ENCODE measurements around the gene ATP2C2.
"Not testable (repeated sequence)": the region's sequence is repeated elsewhere in the genome, so short reads cannot be mapped to it uniquely, and the experiment has no call there.

Gene ATP2C2

DNA sequence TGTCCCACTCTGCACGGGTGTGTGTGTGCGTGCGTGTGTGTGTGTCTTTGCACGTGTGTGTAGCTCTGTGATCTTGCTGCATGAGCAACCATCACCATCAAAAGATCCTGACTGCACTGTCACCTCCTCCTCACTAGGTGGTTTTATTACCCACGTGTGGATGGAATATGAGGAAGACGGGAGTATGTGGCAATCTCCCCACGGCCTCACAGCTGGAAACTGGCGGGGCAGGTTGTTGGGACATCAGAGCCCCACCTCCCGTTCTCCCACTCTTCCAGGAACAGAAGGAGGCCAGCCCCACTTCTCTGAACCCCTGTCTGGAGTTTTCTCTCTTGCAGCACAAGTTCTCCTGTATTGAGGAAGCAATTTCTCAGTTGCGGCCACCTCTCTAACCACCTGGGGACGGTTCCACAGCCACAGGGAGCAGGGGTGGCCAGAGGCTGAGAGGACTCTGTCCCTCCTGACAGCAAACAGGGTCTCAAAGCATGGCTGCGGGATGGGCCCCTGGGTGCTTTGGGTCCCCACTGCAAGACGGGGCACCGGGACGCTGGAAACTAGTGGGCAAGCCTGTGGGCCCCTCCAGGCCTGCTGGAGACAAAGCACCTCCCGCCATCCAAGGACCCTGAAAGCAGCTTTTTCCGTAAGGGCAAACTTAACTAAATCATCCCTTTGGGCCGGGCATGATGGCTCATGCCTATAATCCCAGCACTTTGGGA is 27.9 kb upstream of the ATP2C2 start:
- no peak overlapping the region for H3K27ac ChIP-seq (ENCODE audit: low read length)
- no peaks in the 10 kb centered on the region for H3K9me3 ChIP-seq (ENCODE audit: control insufficient read depth in 2 of 2, low read length in 2 of 2)
- H3K4me1 ChIP-seq (ENCODE audit: control insufficient read depth, insufficient read depth, low read length), result no peaks in the 10 kb centered on the region
- no peaks in the 10 kb centered on the region for H3K27me3 ChIP-seq (ENCODE audit: control insufficient read depth in 1 of 2, insufficient read depth in 2 of 2, low read length in 2 of 2)
- H3K9ac ChIP-seq (ENCODE audit: low read length in 2 of 2), result no peak overlapping the region
- no peak overlapping the region for H3K4me3 ChIP-seq (ENCODE audit: low read length in 2 of 2)
- H3K36me3 ChIP-seq (ENCODE audit: control insufficient read depth in 2 of 2, insufficient read depth in 2 of 2, low read length in 2 of 2), result no peaks in the 10 kb centered on the region

GRCh38 chr16:84341528-84342295 is 26.6 kb upstream of the ATP2C2 start:
- no peak overlapping the region for H3K27ac ChIP-seq (ENCODE audit: low read length)
- H3K9ac ChIP-seq (ENCODE audit: low read length in 2 of 2), result no peak overlapping the region
- H3K4me1 ChIP-seq (ENCODE audit: control insufficient read depth, insufficient read depth, low read length), result no peaks in the 10 kb centered on the region
- no peak overlapping the region for H3K4me3 ChIP-seq (ENCODE audit: low read length in 2 of 2)
- H3K36me3 ChIP-seq (ENCODE audit: control insufficient read depth in 2 of 2, insufficient read depth in 2 of 2, low read length in 2 of 2), result no peaks in the 10 kb centered on the region
- H3K27me3 ChIP-seq (ENCODE audit: control insufficient read depth in 1 of 2, insufficient read depth in 2 of 2, low read length in 2 of 2), result peaks cover 0 to 1% of the 10 kb centered on the region in 2 donors
- H3K9me3 ChIP-seq (ENCODE audit: control insufficient read depth in 2 of 2, low read length in 2 of 2), result no peaks in the 10 kb centered on the region

GRCh38 chr16:84343800-84344199 is 24.5 kb upstream of the ATP2C2 start:
- H3K27ac ChIP-seq (ENCODE audit: low read length); H3K9me3 ChIP-seq (ENCODE audit: control insufficient read depth in 2 of 2, low read length in 2 of 2); H3K36me3 ChIP-seq (ENCODE audit: control insufficient read depth in 2 of 2, insufficient read depth in 2 of 2, low read length in 2 of 2); H3K4me3 ChIP-seq (ENCODE audit: low read length in 2 of 2); H3K27me3 ChIP-seq (ENCODE audit: control insufficient read depth in 1 of 2, insufficient read depth in 2 of 2, low read length in 2 of 2); H3K9ac ChIP-seq (ENCODE audit: low read length in 2 of 2); H3K4me1 ChIP-seq (ENCODE audit: control insufficient read depth, insufficient read depth, low read length): not testable (repeated sequence)

DNA sequence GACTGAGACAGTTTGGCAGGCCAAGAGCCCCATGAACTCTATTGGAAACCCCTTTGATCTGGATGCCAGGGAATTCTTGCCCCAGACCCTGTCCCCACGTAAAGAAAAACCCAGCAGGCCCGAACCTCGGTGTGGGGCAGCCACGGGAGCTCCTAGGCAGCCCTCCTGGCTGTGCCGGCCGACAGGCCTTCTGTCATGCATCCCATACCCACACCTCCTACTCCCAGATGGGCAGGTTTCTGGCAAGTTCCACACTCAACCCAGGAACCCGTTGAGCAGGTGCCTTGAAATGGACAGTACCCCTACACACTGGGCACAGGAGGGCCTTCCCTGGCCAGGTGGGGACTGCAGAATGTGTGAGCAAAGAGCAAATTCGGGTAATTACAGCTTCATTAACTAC is 23.6 kb upstream of the ATP2C2 start:
- H3K4me1 ChIP-seq (ENCODE audit: control insufficient read depth, insufficient read depth, low read length), result no peaks in the 10 kb centered on the region
- H3K27ac ChIP-seq (ENCODE audit: low read length), result no peak overlapping the region
- no peak overlapping the region for H3K4me3 ChIP-seq (ENCODE audit: low read length in 2 of 2)
- H3K9ac ChIP-seq (ENCODE audit: low read length in 2 of 2), result no peak overlapping the region
- no peaks in the 10 kb centered on the region for H3K9me3 ChIP-seq (ENCODE audit: control insufficient read depth in 2 of 2, low read length in 2 of 2)
- H3K27me3 ChIP-seq (ENCODE audit: control insufficient read depth in 1 of 2, insufficient read depth in 2 of 2, low read length in 2 of 2), result peaks cover 3 to 5% of the 10 kb centered on the region in 2 donors
- H3K36me3 ChIP-seq (ENCODE audit: control insufficient read depth in 2 of 2, insufficient read depth in 2 of 2, low read length in 2 of 2), result no peaks in the 10 kb centered on the region

- Histone ChIP-seq H3K27me3 (ENCODE audit: control insufficient read depth in 1 of 2, insufficient read depth in 2 of 2, low read length in 2 of 2) (peaks cover 3 to 5% of the 10 kb centered on the region in 2 donors), H3K9ac (ENCODE audit: low read length in 2 of 2) (no peak overlapping the region), H3K4me3 (ENCODE audit: low read length in 2 of 2) (no peak overlapping the region), H3K36me3 (ENCODE audit: control insufficient read depth in 2 of 2, insufficient read depth in 2 of 2, low read length in 2 of 2) (no peaks in the 10 kb centered on the region), H3K9me3 (ENCODE audit: control insufficient read depth in 2 of 2, low read length in 2 of 2) (no peaks in the 10 kb centered on the region), H3K4me1 (ENCODE audit: control insufficient read depth, insufficient read depth, low read length) (no peaks in the 10 kb centered on the region), H3K27ac (ENCODE audit: low read length) (no peak overlapping the region)
These were observed 21.2 kb upstream of the ATP2C2 start for GRCh38 chr16:84347161-84347560.

GRCh38 chr16:84348386-84348888 is 19.9 kb upstream of the ATP2C2 start:
- Histone ChIP-seq H3K36me3 (ENCODE audit: control insufficient read depth in 2 of 2, insufficient read depth in 2 of 2, low read length in 2 of 2) (no peaks in the 10 kb centered on the region), H3K9ac (ENCODE audit: low read length in 2 of 2) (no peak overlapping the region), H3K27me3 (ENCODE audit: control insufficient read depth in 1 of 2, insufficient read depth in 2 of 2, low read length in 2 of 2) (peaks cover 3 to 5% of the 10 kb centered on the region in 2 donors), H3K4me3 (ENCODE audit: low read length in 2 of 2) (no peak overlapping the region), H3K27ac (ENCODE audit: low read length) (no peak overlapping the region), H3K4me1 (ENCODE audit: control insufficient read depth, insufficient read depth, low read length) (no peaks in the 10 kb centered on the region), H3K9me3 (ENCODE audit: control insufficient read depth in 2 of 2, low read length in 2 of 2) (no peaks in the 10 kb centered on the region)

GRCh38 chr16:84349862-84350684 is 18.3 kb upstream of the ATP2C2 start:
- H3K27ac ChIP-seq (ENCODE audit: low read length), result no peak overlapping the region
- H3K27me3 ChIP-seq (ENCODE audit: control insufficient read depth in 1 of 2, insufficient read depth in 2 of 2, low read length in 2 of 2), result peaks cover 3 to 5% of the 10 kb centered on the region in 2 donors
- H3K36me3 ChIP-seq (ENCODE audit: control insufficient read depth in 2 of 2, insufficient read depth in 2 of 2, low read length in 2 of 2), result no peaks in the 10 kb centered on the region
- H3K4me3 ChIP-seq (ENCODE audit: low read length in 2 of 2), result no peak overlapping the region
- H3K4me1 ChIP-seq (ENCODE audit: control insufficient read depth, insufficient read depth, low read length), result no peaks in the 10 kb centered on the region
- H3K9me3 ChIP-seq (ENCODE audit: control insufficient read depth in 2 of 2, low read length in 2 of 2), result no peaks in the 10 kb centered on the region
- no peak overlapping the region for H3K9ac ChIP-seq (ENCODE audit: low read length in 2 of 2)

GRCh38 chr16:84350685-84351400 is 17.5 kb upstream of the ATP2C2 start:
- Histone ChIP-seq H3K9me3 (ENCODE audit: control insufficient read depth in 2 of 2, low read length in 2 of 2) (no peaks in the 10 kb centered on the region), H3K36me3 (ENCODE audit: control insufficient read depth in 2 of 2, insufficient read depth in 2 of 2, low read length in 2 of 2) (no peaks in the 10 kb centered on the region), H3K27ac (ENCODE audit: low read length) (no peak overlapping the region), H3K27me3 (ENCODE audit: control insufficient read depth in 1 of 2, insufficient read depth in 2 of 2, low read length in 2 of 2) (peaks cover 4 to 5% of the 10 kb centered on the region in 2 donors), H3K4me1 (ENCODE audit: control insufficient read depth, insufficient read depth, low read length) (no peaks in the 10 kb centered on the region), H3K9ac (ENCODE audit: low read length in 2 of 2) (no peak overlapping the region), H3K4me3 (ENCODE audit: low read length in 2 of 2) (no peak overlapping the region)

DNA sequence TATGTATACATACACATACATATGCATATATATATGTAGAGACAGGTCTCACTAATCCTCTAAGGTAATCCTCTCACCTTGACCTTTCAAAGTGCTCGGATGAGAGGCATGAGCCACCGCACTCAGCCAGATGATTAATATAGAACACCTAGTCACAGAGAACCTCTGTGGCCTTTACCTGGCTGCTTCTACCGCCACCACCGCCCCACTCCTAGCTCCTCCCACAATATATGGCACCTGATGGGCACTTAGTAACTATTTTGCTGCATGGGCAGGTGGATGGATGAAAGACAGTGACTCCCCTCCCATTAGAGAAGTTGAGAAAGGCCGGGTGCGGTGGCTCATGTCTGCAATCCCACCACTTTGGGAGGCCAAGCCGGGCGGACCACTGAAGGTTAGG is 16.7 kb upstream of the ATP2C2 start:
- Histone ChIP-seq H3K27ac (ENCODE audit: low read length) (no peak overlapping the region), H3K4me1 (ENCODE audit: control insufficient read depth, insufficient read depth, low read length) (no peaks in the 10 kb centered on the region), H3K4me3 (ENCODE audit: low read length in 2 of 2) (no peak overlapping the region), H3K36me3 (ENCODE audit: control insufficient read depth in 2 of 2, insufficient read depth in 2 of 2, low read length in 2 of 2) (no peaks in the 10 kb centered on the region), H3K9ac (ENCODE audit: low read length in 2 of 2) (no peak overlapping the region), H3K27me3 (ENCODE audit: control insufficient read depth in 1 of 2, insufficient read depth in 2 of 2, low read length in 2 of 2) (peaks cover 4% of the 10 kb centered on the region in 2 donors), H3K9me3 (ENCODE audit: control insufficient read depth in 2 of 2, low read length in 2 of 2) (no peaks in the 10 kb centered on the region)

- H3K9me3 ChIP-seq (ENCODE audit: control insufficient read depth in 2 of 2, low read length in 2 of 2), result no peaks in the 10 kb centered on the region
- H3K4me1 ChIP-seq (ENCODE audit: control insufficient read depth, insufficient read depth, low read length), result no peaks in the 10 kb centered on the region
- peaks cover 0 to 2% of the 10 kb centered on the region in 2 donors for H3K27me3 ChIP-seq (ENCODE audit: control insufficient read depth in 1 of 2, insufficient read depth in 2 of 2, low read length in 2 of 2)
- no peaks in the 10 kb centered on the region for H3K36me3 ChIP-seq (ENCODE audit: control insufficient read depth in 2 of 2, insufficient read depth in 2 of 2, low read length in 2 of 2)
- no peak overlapping the region for H3K9ac ChIP-seq (ENCODE audit: low read length in 2 of 2)
- H3K27ac ChIP-seq (ENCODE audit: low read length), result no peak overlapping the region
- no peak overlapping the region for H3K4me3 ChIP-seq (ENCODE audit: low read length in 2 of 2)
These were observed 14.0 kb upstream of the ATP2C2 start for GRCh38 chr16:84354306-84354705.
